GM04504 (cell line): ENCODE measurements around the gene ETV6.

Source experiments
- DNase-seq: peaks from one replicate; pipeline ENCODE4 v3.0.0-alpha.2; 2012; ENCODE audit warnings: low read depth

Gene ETV6

DNA sequence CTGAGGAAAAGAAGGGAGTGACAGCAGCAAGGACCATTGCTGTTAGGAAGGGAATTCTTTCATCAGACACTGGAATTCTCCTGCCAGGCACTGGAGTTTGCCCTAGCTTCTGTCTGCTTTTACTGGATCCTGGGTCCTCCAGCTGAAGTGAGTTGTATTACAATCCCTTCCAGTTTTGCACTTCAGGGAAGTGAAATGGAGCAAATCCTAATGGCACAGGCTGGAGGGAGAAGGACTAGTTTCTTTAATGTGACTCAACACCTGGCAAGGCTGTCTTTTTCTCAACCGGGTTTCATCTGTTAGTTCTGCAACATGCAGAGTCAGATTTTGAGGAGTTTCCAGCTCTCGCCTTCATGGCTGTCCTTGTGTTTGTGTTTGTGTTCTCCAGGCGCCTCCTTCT lies 45.8 kb downstream of the ETV6 start:
- peak; percentile 56 for DNase-seq

GRCh38 chr12:11696084-11696483 lies 46.6 kb downstream of the ETV6 start:
- DNase-seq, result no peak

GRCh38 chr12:11697131-11697530 lies 47.7 kb downstream of the ETV6 start:
- DNase-seq, result no peak

DNA sequence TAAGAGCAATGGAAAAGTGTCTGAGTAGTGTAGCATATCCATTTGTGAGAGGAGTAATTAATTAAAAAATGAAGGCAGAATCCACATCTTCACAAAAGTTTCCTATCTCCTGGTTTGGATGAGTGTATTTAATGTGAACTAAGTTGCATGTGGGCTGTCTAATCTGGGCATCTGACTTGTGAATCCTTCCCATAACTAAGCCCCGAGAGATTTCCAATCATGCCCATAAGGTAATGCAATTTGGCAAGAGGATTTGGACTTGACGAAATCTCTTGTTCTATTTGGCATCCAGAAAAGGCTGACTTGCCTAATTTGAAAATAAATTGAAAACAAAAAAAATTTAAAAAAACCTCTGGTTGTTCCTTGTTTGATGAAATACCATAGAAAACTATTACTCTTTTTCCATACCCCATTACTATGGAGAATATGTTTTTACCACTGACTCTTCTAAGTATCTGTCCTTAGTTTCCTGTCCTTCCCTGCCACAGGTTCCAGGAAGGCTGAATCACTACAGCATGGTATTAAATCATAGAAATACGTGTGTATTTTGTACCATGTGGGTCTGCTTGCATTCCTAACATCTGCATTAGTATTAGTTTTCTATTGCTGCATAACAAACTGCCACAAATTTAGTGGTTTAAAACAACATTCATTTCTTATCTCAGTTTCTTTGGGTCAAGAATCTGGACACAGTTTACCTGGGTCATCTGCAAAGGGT lies 48.4 kb downstream of the ETV6 start:
- no peak for DNase-seq

DNA sequence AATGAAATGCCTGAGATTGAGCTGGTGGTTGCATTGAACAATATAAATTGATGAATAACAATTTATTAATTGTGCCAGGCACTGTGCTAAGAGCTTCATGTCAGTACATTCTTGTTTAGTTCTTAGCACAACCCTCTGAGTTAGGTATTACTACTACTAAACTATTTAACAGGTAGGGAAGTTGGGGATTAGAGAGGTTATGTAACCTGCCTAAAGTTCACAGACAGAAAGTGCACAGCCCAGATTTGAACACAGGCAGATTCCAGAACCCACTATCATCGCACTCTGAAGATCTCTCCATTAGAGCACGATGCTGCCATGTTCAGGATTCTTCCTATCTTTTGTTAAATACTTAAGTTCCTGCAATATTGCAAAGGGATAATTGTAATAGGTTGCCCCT lies 49.3 kb downstream of the ETV6 start:
- no peak for DNase-seq

- DNase-seq, result no peak
These were observed 52.0 kb downstream of the ETV6 start for GRCh38 chr12:11701433-11701832.

DNA sequence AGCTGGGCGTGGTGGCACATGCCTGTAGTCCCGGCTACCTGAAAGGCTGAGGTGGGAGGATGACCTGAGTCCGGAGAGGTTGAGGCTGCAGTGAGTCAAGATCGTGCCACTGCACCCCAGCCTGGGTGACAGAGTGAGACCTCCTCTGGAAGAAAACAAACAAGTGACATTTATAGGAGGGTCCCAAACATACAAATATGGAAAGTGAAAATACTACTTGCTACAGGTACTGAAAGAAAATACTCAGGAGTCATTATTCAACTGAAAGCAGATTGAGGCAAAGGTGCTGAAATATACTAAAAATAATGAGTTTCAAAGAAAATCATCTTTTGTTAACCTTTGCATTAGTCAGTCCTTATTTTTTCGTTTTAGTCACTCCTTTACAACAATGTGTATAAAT lies 53.5 kb downstream of the ETV6 start:
- no peak for DNase-seq

DNA sequence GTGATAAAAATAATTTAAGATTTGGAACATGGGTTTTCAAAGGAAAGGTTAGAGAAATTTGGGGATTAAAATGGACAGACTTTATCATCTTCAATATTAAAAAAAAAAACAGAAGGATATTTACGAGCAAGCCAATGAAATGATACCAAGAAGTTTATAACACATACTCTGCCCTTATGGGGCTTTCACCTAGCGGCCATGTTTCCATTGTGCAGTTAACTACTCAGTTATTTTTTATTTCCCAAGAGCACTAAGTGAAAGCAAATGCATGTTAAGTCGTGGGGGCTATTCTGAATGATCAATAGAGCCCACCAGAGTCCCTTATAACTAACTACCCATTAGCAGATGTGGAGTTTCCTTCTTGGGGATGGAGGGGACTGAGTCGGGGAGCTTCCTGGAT lies 53.9 kb downstream of the ETV6 start:
- DNase-seq, result no peak

DNA sequence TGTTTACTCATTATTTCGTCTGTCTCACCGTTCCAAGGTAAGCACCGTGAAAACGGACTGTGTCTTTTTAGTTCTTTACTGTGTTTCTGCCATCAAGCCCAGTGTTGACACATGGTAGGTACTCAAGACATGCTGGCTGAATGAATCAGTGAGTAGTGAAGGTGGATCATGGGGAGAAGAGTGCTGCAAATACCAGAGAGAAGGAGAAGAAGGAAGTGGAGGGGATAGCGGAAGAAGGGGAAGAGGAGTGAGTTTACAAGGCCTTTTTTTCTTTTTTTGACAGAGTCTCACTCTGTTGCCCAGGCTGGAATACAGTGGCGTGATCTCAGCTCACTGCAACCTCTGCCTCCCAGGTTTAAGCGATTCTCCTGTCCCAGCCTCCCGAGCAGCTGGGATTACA lies 54.6 kb downstream of the ETV6 start:
- no peak for DNase-seq

DNA sequence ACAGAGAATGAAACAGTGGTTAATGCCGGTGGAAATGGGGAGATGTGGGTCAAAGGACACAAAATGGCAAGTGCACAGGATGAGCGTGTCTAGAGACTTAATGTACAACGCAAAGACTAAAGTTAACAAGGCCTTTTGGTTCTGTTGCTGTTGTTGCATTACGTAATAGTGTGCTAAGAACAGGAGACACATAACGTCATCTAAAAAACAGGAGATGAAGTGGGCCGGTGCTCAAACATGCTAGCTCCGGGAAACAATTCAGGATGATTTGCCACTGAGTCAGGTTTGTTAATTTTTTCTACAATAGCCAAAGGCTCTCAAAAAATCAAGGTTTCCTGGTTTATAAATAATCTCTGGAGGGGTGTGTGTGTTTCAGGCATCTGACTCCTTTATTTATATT lies 55.5 kb downstream of the ETV6 start:
- peak; percentile 72 for DNase-seq

DNA sequence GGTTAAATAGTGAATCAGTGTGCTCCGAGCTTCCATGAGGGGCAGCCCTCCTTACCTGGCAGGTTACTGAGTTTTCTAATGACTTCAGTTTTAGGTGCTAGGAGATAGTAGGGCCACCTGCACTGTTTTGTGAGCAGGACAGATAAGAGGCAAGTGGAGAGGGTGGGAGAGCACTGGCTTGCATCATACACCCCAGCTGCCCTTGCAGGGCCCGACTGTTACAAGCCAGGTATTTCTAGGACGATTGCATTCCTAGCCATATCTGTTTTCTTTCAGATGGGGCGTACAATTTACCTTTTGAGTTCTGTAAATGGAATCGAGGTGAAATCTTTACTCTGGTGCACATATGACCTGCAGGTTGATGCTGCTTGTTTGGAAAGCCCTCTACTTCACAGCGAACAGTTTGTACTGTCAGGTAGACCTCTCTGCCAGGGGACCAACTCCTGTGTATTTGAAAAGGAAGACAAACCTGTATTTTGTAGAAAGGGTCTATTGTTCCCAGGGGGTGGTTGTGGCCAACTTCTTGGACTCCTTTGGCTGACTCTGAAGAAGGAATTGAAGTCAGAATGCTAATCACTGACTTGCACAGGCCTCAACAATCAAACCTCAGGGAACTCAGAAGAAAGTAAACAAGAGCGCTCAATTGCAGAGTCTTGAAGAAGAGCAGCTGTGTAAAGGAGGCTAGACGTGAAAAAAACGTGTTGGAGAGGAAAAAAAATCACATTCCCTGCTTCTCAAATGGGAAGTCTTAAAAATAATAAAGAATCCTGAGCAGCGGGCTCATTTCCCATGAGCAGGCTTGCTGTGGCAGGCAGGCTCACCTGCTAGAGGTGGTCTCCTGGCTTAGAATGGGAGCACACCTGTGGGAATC lies 57.3 kb downstream of the ETV6 start:
- DNase-seq, result no peak

- no peak for DNase-seq
These were observed 58.1 kb downstream of the ETV6 start for GRCh38 chr12:11707535-11707934.

GRCh38 chr12:11709513-11709912 lies 60.0 kb downstream of the ETV6 start:
- DNase-seq, result no peak

GRCh38 chr12:11710431-11710830 lies 61.0 kb downstream of the ETV6 start:
- DNase-seq, result no peak

DNA sequence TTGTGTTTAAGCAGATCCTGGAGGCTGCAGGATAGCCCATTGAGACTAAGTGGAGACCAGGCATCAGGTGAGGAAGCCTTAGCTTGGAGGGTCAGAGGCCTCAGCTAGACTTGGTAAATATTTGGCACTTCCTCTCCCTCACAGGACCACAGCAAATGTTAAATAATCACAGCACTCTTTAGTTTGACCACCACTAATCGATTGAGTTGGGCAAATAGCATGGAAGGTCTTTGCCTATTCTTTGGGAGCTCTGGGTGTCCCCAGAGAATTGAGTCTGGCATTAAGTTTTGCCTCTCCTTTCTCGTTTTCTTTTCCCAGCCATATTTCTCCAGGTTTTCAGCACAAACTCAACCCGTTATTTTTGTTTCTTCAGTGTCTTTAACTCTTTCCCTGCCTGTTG lies 61.4 kb downstream of the ETV6 start:
- DNase-seq, result no peak

DNA sequence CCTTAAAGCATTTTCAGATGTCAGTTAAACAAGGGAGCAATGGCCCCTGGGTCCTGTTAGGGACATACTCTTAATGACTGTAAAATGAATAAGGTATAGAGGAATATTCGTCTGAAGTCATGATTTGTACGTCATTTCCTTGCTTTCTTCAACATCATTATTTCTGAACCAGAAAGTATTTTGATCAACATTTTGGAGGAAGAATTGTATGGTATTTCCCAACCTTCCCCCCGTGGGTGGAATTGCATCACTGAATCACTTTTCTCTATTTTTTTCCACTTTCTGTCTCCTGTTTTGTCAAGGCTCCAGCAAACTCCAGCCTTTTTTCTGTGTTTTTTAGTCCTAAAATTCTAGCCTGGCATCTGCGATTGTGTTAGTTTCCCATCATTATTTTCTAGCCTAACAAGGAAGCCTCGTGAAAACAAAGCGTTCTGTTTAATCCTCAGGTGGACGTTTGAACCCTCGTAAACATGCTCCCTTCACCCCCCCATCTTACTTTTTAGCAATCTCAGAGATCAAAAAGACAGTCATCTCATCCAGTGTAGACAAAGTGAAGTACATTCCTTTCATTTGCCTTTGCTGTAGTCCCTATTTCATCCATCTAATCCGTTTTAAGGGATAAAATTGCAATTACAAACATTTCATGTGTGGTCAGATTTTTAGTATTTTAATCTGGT lies 62.3 kb downstream of the ETV6 start:
- no peak for DNase-seq

GRCh38 chr12:11712491-11712890 lies 63.0 kb downstream of the ETV6 start:
- no peak for DNase-seq

GRCh38 chr12:11713202-11713601 lies 63.7 kb downstream of the ETV6 start:
- DNase-seq, result no peak

DNA sequence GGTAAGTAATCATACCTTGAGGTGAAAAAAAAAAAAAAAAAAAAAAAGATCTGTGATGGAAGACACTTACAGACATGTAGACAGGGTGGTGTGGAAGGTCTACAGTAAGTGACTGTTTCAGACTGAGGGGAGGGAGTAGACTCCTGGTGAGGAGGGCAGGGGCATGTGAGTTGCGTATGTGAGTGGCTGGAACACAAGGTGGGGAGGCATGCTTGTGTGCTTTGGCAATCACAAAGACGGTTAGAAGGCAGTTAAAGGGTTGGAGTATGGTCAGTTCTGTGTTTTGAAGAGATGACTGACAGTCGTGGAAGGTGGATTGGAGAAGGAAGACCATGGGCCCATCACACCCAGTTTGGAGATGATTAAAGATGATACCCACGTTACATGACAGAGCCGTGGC lies 65.2 kb downstream of the ETV6 start:
- no peak for DNase-seq

DNA sequence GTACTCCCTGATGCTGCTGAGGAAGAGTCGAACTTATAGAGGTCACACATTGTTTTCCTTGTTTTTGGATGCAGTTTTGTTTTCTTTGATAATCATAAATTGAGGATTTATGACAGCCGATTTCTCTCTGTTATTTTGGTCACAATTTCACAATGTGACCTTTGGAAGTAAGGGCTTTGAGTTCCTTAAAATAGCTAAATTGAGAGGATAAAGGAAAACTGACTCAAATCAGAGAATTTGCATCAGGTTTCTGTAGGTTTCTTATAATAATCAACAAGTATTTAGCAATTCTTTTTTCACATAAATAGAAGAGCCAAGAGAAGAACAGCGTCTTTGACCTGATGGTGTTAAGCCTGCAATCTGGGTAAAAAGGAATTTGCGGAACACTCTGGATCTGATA lies 66.1 kb downstream of the ETV6 start:
- no peak for DNase-seq

DNA sequence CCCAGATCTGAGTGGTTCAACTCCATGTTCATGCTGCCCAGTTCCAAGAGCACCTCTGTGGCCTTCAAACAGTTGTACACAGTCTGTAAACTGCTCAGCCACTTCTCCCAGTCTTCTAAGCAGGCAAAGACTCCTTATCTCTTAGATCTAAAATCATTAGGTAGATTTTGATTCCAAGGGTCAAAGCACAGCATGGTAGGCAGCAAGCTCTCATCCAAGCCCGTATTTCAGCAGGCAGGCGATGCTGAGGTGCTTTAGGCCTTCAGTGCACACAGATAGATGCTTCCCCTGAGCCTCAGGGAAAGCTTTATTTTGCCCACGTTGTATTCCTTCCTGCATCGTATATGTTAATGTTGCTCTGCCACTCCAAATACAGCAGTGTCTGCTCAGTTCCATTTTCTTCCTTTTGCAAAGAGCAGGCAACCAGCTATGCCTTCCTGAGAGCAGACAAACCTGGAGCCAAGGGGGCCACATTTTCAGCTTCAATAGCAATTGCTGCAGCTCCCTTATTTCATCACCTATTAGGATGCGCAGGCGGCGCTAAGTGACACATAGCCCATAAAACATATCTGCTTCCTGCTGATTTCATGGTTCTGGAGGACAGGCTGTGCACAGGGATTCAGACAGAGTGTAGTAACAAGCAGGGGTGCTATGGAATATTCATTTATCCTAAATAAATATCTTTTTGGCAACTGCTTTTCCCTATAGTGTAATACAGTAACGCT lies 67.5 kb downstream of the ETV6 start:
- DNase-seq, result no peak

DNA sequence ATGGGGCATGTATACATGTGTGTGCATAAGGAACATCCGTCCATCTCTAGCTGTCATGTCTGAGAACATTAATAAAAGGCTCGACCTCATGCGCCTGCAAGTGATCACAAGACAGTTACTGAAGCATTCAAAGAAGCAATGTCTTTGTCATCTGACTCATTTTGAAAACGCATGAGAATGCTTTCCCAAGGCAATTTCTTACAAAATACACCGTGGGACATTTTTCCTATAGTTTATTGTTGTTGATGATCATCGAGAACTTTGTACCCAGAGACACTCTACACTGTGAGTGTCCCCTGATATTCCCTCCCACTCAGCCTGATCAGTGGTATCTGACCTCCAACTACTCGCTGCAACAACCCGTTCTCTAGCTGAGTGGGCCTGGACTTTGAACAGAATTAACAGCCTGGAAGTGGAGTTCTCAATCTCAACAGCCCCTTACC lies 68.1 kb downstream of the ETV6 start:
- no peak for DNase-seq
